AG08395 (cell line): ENCODE data around the gene TMPRSS11B.
A peak's percentile ranks its signal among the peaks of the same experiment; 100 is the strongest.
"Not testable (repeated sequence)": the region's sequence is repeated elsewhere in the genome, so short reads cannot be mapped to it uniquely, and the experiment has no call there.

ENCODE experiments used
- DNase-seq: peaks from one replicate; pipeline ENCODE4 v3.0.0; 2012; ENCODE audit warnings: mixed read lengths, low spot score

TMPRSS11B gene

GRCh38 chr4:68245594-68245993, at the start of gene TMPRSS11B:
Gene TMPRSS11B, minus strand, starts transcription at chr4:68245694. Its CDS starts 136 bp downstream, at chr4:68245558.
- DNase-seq = no peak

- DNase-seq = no peak
Observed at GRCh38 chr4:68291256-68291655, 45.8 kb upstream of the TMPRSS11B start.

GRCh38 chr4:68288393-68288740, 42.9 kb upstream of the TMPRSS11B start:
- DNase-seq = no peak

DNA sequence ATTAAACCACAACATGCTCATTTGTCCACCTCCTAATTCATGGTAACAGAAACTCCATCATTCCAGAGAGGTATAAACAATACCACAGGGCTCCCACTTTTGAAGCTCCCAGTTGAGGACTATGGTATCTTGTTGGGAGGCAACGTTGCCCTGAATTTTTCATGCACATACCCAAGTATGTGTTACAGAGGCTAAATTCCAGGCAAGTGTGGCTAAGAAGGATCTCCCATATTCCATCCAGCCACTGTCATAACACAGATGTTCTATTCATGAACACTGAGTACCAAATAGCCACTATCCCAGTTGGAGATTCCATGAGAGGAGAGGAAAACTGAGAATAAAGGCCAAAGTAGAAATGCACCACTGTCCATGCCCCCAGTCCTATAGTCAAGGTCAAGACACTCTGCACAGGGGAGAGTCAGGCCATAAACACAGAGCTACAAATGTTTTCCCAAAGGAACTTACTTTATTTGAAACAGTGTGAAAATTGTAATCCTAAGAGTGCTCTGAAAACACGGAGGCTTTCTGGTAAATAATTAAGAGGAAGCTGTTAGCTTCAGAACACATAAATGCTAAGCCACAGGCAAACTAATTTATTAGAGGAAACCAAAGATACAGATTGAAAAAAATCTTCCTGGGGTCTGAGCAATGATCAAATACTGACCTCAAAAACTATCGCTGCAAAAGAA, 42.4 kb upstream of the TMPRSS11B start:
- no peak for DNase-seq

- no peak for DNase-seq
Observed at GRCh38 chr4:68283714-68284113, 38.2 kb upstream of the TMPRSS11B start.

GRCh38 chr4:68283095-68283494, 37.6 kb upstream of the TMPRSS11B start:
- DNase-seq = no peak

- DNase-seq = not testable (repeated sequence)
Observed at GRCh38 chr4:68281796-68282740, 36.6 kb upstream of the TMPRSS11B start.

- no peak for DNase-seq
Observed at GRCh38 chr4:68278029-68278428, 32.5 kb upstream of the TMPRSS11B start.

- DNase-seq = no peak
Observed at GRCh38 chr4:68277627-68278026, 32.1 kb upstream of the TMPRSS11B start.

DNA sequence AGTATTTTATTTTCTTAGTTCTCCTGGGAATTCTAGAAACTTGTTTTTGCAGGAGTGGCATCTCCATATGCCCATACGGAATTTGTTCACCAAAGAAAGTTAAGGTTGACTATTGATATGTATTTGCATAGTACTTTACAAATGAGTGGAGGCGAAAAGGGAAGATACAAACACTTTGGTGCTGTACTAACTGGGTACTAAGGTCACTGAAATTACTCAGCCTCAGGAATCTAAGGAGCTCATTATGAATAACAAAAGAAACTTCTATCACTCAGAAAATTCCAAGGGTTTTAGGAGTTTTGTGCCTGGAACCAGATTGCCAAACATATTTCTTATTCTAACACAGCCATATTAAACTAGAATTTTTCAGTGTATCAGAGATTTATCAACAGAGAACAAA, 27.4 kb upstream of the TMPRSS11B start:
- DNase-seq = peak; percentile 5

- peak; percentile 21 for DNase-seq
Observed at GRCh38 chr4:68272380-68272779, 26.9 kb upstream of the TMPRSS11B start.

- peak; percentile 68 for DNase-seq
Observed at GRCh38 chr4:68271851-68272357, 26.4 kb upstream of the TMPRSS11B start.

DNA sequence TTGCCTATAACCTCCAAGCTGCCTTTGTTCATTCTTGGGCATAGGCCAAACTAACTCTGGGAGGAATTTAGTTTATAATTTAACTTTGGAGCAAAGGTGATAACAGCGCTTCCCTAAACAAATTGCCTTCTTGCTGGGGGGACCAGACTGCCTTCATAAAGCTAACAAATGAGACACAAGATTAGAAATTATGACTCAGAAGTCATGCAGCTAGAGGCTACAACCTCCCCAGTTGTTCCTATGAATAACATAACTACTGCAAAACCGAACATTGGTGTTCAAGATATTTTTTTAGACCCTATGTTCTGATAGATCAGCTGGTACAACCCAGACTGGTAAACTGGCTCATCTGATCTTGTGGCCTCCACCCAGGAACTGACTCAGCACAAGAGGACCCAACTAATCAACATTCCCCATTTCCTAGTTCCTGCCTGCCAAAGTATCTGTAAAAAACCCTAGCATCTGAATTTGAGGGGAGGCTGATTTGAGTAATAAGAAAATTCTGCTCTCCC, 22.0 kb upstream of the TMPRSS11B start:
- peak; percentile 4 for DNase-seq

DNA sequence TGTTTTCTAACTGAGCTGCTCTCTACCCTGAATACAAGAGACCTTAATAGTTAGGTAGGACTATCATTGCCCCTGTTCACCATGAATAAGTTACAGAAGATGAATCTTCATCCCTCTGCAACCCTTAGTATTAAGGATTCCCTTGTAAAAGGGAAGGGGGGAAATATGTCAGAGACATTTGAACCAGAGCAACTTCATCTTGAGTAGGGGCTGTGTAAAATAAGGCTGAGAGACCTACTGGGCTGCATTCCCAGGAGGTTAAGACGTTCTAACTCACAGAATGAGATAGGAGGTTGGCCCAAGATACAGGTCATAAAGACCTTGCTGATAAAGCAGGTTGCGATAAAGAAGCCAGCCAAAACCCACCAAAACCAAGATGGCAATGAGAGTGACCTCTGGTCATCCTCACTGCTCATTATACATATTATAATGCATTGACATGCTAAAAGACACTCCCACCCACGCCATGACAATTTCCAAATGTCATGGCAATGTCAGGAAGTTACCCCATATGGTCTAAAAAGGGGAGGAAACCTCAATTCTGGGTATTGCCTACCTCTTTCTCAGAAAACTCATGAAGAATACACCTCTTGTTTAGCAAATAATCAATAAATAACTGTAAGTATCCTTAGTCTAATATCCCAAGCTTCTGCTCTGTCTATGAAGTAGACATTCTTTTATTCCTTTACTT, 19.5 kb upstream of the TMPRSS11B start:
- DNase-seq = no peak

DNA sequence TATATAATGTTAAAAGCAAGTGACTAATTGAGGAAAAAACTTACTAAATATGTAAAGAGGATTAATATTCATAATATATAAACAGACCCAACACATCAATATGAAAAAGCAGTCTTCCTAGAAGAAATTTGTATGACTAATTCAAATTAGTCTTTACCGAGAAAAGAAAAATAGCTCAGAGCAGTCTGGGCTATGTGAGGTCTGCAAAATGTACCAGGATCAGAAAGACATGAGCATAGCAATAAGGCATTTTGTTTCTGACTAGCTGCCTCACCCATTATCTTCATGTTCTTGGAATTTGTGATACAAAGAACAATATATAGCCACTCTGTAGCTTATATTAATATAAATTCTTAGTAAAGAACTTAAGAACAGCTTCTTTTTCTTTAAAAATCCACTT, 13.7 kb upstream of the TMPRSS11B start:
- no peak for DNase-seq

DNA sequence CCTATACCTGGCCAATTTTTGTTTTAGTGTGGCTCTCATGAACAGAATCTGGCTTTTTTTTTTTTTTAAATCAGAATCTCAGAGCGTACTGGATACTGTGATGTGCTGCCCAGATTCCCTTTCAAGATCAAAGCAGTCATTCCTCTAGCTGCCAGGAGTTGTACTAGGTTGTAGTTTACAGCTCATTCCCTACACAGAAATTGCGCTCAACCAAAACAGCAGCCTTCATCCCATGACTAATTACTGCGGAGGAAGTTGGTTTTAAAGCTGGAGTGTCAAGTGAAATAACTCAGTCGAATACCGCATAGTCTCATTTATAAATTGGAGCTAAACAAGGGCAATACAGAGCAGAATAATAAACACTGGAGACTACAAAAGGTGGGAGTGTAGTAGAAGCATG, 12.2 kb upstream of the TMPRSS11B start:
- DNase-seq = no peak

DNA sequence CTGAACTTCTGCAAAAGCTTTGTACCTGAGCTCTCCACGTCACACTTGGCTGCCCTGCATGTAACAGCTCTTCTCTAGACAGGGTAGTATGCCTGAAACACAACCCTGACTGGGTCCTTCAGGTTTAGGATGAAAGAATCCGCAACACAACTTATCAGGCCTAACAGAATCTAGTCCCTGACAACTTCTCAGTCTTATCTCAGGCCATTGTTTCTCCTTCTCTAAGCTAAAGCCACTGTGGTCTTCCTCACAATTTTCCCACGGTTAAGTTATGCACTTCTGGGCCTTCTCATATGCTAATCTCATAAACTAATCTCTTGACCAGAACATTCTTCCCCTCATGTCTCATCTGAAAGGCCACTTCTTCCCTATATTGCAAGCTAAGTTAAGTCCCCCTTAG, 10.8 kb upstream of the TMPRSS11B start:
- no peak for DNase-seq

DNA sequence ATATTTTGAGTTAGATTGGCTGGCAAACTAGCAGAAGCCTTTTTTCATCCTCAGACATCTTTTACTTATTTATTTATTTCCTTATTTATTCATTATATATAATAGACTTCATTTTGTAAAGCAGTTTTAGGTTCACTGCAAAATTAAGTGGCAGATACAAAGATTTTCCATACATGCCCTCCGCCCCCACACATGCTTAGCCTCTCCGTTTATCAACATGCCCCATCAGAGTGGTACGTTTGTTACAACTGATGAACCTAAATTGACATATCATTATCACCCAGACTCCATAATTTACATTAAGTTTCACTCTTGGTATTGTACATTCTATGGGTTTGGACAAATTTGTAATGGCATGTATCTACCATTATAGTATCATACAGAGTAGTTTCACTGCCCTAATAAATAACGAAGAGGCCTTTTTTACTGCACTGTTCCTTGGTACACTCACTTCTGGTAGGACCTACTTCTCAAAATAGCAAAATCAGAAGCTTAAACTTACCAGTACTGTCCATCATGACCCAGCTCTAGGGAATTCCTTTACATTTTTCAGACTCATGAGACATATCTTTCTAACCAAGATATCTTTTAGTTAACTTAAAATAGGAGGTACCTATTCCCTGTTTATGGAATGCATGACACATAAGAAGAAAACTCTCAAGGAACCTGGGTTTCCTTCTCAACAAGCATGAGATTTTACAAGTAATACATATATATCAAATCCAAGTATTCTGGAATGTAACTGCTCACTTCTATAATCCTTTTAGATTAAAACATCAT, 4.8 kb upstream of the TMPRSS11B start:
- DNase-seq = no peak

GRCh38 chr4:68249434-68249833, 3.9 kb upstream of the TMPRSS11B start:
- DNase-seq = no peak

DNA sequence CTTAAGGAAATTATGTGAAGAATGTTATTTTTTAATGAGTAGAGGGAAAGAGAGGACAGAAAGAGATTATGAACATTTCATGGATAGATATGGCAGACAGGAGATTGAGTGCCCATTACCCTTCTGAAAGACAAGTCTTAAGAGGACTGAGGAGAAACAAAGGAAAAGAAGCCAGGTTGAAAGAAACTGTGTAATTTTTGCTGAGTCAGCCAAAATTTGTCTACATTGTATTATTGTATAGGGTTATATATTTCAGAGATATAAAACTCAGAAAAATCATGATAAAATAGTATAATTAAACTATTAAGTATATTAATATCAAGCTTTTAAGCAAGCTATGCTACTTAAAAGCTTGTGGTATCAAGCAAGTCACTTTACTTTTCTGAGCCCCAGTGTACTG, 4.9 kb downstream of the TMPRSS11B start:
- DNase-seq = no peak

DNA sequence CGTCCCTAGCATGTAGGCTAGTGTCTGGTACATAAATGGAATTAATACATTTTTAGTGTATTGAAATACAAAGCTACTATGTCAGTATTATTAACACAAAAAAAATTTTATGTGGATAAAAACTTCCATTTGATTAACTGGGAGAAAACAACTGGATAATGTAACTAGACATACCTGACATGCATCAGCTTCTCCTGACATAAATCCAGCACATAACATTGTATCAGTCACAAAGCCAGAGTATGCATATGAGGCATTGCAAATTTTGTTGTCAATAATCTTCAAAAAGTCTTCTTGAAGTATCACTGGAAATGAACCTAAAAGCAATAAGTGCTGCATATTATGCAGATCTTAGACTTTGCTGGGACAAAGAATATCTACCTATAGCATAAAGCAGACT, 16.9 kb downstream of the TMPRSS11B start:
- DNase-seq = no peak
